Heart left ventricle (tissue), 16 donors: ENCODE results near the gene FOXJ3. TPM values are rescaled to one million over a fixed set of nuclear protein-coding genes. Genes with fewer than 3 reads are reported as not detected.

Source experiments
- ATAC-seq, 4 donors: fragments of 200-7000 bp; cut with Tn5 transposase; one replicate each; pipeline ENCODE4 v1.9.1; 2020 to 2022; ENCODE audit warnings: moderate library complexity in 4 of 4, mild to moderate bottlenecking in 3 of 4, moderate number of reproducible peaks in 1 of 4
- DNase-seq, 5 donors: peaks; one replicate each; pipeline ENCODE4 v3.0.0-alpha.2; 2020
- H3K27ac ChIP-seq, 12 donors: fragments of 200-600 bp; sonication (generic) in 4 of 12; one replicate each; pipeline versions ENCODE4 v1.5.0 to v1.8.0; 2016 to 2022; ENCODE audit warnings: mild to moderate bottlenecking in 2 of 12
- H3K27me3 ChIP-seq, 9 donors: fragments of 200-600 bp; sonication (generic) in 2 of 9; one replicate each; pipeline versions ENCODE4 v1.5.1 to v1.8.0; 2016 to 2022; ENCODE audit warnings: mild to moderate bottlenecking in 3 of 9
- H3K36me3 ChIP-seq, 9 donors: fragments of 200-600 bp; sonication (generic) in 2 of 9; one replicate each; pipeline versions ENCODE4 v1.5.0 to v1.8.0; 2018 to 2022; ENCODE audit warnings: mild to moderate bottlenecking in 2 of 9
- H3K4me1 ChIP-seq, 12 donors: fragments of 200-600 bp; sonication (generic) in 4 of 12; one replicate each; pipeline versions ENCODE4 v1.5.0 to v1.8.0; 2016 to 2022; ENCODE audit warnings: mild to moderate bottlenecking in 3 of 12
- H3K4me3 ChIP-seq, 12 donors: fragments of 200-600 bp; sonication (generic) in 4 of 12; one replicate each; pipeline versions ENCODE4 v1.5.0 to v1.8.0; 2017 to 2022; ENCODE audit warnings: mild to moderate bottlenecking in 9 of 12, moderate library complexity in 4 of 12
- H3K9me3 ChIP-seq, 12 donors: fragments of 200-600 bp; sonication (generic) in 4 of 12; one replicate each; pipeline versions ENCODE4 v1.5.0 to v1.8.0; 2016 to 2022; ENCODE audit warnings: mild to moderate bottlenecking in 1 of 12
- CTCF ChIP-seq, 12 donors: fragments of 200-600 bp; sonication (generic) in 4 of 12; IDR thresholded peaks; one replicate each; pipeline versions ENCODE4 v1.5.0 to v1.8.0; 2018 to 2022; ENCODE audit warnings: antibody characterized with exemption in 12 of 12, mild to moderate bottlenecking in 5 of 12
- POLR2A ChIP-seq, 2 donors: fragments of 450-650 bp; IDR thresholded peaks; one replicate each; pipeline ENCODE4 v1.6.1; 2017; ENCODE audit warnings: antibody characterized with exemption in 2 of 2, mild to moderate bottlenecking in 2 of 2, moderate library complexity in 2 of 2
- WGBS, 4 donors: extraction: QIAGEN DNeasy Blood & Tissue Kit in 2 of 4; methylation state at CpG; one replicate each; pipeline versions ENCODE4 v1.1.5 to v1.1.7; 2013 to 2018; 5-methylcytosine and 5-hydroxymethylcytosine counted together
- intact Hi-C, 10 donors: fragments of 100-400 bp; cut with DNase I; formaldehyde crosslinking; loops; one replicate each; pipeline versions ENCODE4 v1.11.1 to v1.14.2; 2022
- polyA plus RNA-seq, 2 donors: library from polyadenylated mRNA; stranded (reverse); fragments of 200-250 nt; gene quantifications; one replicate each; pipeline ENCODE4 v1.2.3, GENCODE V29; 2013
- total RNA-seq, 9 donors: library from RNA; depleted of rRNA in 2 of 9; stranded (reverse); fragments of >200 nt in 2 of 9; fragmentation: NEBNext Ultra II Directional in 3 of 9; extraction: Animal tissue kit (Norgen Biotek cat#: 25700) in 3 of 9; gene quantifications; one replicate each; pipeline versions ENCODE4 v1.1.0 to v1.2.4, GENCODE V29; 2016 to 2023
- donor health status: ischemic (EF 13 %, LVEDD 7.1; RV severe dilation, severe dysfunction).
- donor health status: healthy with polysubstance abuse.
- donor health status: DM: no; HTN: yes; CAD: no.
- donor health status: DM: no; HTN: no; CAD: no.
- donor health status: ischemic (EF 25% LVEDD 6.9; RV normal size, moderate dysfunction).
- donor health status: ischemic (EF 25% LVEDD 5.7; RV mildly dilated, moderate dysfunction).
- donor health status: healthy.
- donor health status: DM: yes; HTN: yes; CAD: no.
- donor health status: ischemic (EF 35%, LVEDD 5.7; RV mildly dilated, moderate dysfunction).
- donor health status: nonischemic (EF 11% LVEDD 7.7; RV severe dilation, severe dysfunction).
- donor health status: DM: yes; HTN: yes; CAD: no.
- donor health status: PGD.
- donor health status: ischemic (EF 29% LVEDD 5.4; RV normal size, mild dysfunction).
- donor health status: nonischemic (EF 23%, LVEDD 6.1; RV moderate dilation, normal function).

Gene FOXJ3
- total and polyA plus RNA-seq, 11 donors = 10.8 to 48.8 (median 36.4) TPM

GRCh38 chr1:42138586-42138985 lies 196.4 kb downstream of the FOXJ3 start:
- Histone ChIP-seq H3K27ac (no peak overlapping the region), H3K4me1 (no peaks in the 10 kb centered on the region), H3K36me3 (no peaks in the 10 kb centered on the region), H3K4me3 (no peak overlapping the region), H3K27me3 (peaks cover 0 to 16% (median 0%) of the 10 kb centered on the region in 9 donors), H3K9me3 (no peaks in the 10 kb centered on the region)
- DNase-seq = no peak
- ATAC-seq = no peak
- WGBS, 4 donors = 83 to 92% (median 90%) methylated on average over 4 of the region's 4 CpGs
- intact Hi-C loops = no loop called here
- TF ChIP-seq POLR2A (IDR thresholded peaks at IDR 0.05) (no peak), CTCF (IDR thresholded peaks at IDR 0.05) (no peak)

DNA sequence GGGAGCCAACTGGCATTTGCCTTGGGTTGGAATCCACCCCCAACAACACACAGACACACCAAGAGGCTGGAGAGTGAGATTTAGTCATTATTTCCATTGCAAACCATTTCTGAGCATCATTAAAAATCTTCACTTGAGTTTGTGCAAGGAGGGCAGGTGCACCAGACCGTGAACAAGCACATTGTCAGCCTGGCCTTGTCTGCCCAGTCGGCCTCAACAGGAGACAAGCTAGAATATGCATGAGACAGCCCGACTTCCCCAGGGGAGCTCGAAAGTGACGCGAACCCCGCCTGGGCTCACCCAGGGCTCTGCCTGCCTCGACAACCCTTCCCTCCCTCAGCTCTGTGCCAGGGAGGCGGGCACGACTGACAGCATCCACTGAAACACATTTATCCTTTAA lies 197.3 kb downstream of the FOXJ3 start:
- H3K9me3 ChIP-seq = no peaks in the 10 kb centered on the region
- intact Hi-C loops = no loop called here
- no peaks in the 10 kb centered on the region for H3K4me1 ChIP-seq
- 68 to 80% (median 69%) methylated on average over 8 to 10 of the region's 10 CpGs for WGBS, 4 donors
- DNase-seq = no peak
- no peak overlapping the region for H3K4me3 ChIP-seq
- no peak for ATAC-seq
- no peaks in the 10 kb centered on the region for H3K36me3 ChIP-seq
- TF ChIP-seq CTCF (IDR thresholded peaks at IDR 0.05) (no peak), POLR2A (IDR thresholded peaks at IDR 0.05) (no peak)
- H3K27me3 ChIP-seq = peaks cover 0 to 10% (median 0%) of the 10 kb centered on the region in 9 donors
- no peak overlapping the region for H3K27ac ChIP-seq

DNA sequence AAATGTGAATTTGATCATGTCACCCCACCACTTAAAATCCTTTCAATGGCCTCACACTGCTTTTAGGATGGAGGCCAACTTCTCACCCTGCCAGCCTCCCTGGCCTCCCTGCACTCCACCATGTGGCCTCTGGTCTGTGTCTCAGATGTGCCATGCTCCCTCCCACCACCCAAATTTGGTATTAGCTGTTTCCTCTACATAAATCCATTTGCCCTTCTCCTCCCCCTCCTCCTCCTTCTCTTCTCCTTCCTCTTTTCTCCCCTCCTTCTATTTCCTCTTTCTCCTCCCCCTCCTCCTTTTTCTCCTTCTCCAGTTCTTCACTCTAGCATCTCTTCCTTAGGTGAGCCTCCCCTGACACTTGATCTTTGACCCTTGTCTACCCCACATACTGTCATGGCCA lies 198.6 kb downstream of the FOXJ3 start:
- no peak overlapping the region for H3K4me3 ChIP-seq
- DNase-seq (no peak), ATAC-seq (no peak)

DNA sequence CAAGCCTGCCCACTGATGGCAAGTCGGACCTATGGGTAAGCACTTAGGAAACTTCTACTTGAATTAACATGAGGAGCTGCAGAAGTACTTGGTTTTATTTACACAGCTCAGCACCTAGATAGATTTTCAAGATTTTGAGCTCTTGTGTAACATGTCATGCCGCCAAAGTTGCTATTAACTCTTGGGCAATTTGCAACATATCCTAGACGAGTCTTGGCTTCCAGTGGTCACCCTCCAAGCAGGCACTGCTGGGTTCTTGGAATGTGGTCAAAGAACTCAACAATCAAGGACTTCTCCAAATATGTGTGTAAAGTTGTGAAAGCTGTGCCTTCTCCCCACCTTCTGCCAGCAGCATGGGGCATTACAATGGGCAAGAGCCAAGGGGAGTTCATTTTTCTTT lies 199.6 kb downstream of the FOXJ3 start:
- DNase-seq (no peak), ATAC-seq (no peak)
- H3K27me3 ChIP-seq = peaks cover 0 to 6% (median 0%) of the 10 kb centered on the region in 9 donors
- 64 to 78% (median 72%) methylated on average over 2 to 3 of the region's 3 CpGs for WGBS, 4 donors
- intact Hi-C loops = no loop called here
- no peak overlapping the region for H3K4me3 ChIP-seq
- no peaks in the 10 kb centered on the region for H3K4me1 ChIP-seq
- H3K36me3 ChIP-seq = no peaks in the 10 kb centered on the region
- no peaks in the 10 kb centered on the region for H3K9me3 ChIP-seq
- H3K27ac ChIP-seq = no peak overlapping the region
- TF ChIP-seq POLR2A (IDR thresholded peaks at IDR 0.05) = no peak

More for the DNA sequence above, 198.6 kb downstream of the FOXJ3 start:
- Histone ChIP-seq H3K27me3 (peaks cover 0 to 6% (median 0%) of the 10 kb centered on the region in 9 donors), H3K36me3 (no peaks in the 10 kb centered on the region), H3K27ac (no peak overlapping the region), H3K4me1 (no peaks in the 10 kb centered on the region), H3K9me3 (no peaks in the 10 kb centered on the region)
- intact Hi-C loops = no loop called here
- TF ChIP-seq CTCF (IDR thresholded peaks at IDR 0.05) = no peak
- TF ChIP-seq POLR2A (IDR thresholded peaks at IDR 0.05) = no peak

DNA sequence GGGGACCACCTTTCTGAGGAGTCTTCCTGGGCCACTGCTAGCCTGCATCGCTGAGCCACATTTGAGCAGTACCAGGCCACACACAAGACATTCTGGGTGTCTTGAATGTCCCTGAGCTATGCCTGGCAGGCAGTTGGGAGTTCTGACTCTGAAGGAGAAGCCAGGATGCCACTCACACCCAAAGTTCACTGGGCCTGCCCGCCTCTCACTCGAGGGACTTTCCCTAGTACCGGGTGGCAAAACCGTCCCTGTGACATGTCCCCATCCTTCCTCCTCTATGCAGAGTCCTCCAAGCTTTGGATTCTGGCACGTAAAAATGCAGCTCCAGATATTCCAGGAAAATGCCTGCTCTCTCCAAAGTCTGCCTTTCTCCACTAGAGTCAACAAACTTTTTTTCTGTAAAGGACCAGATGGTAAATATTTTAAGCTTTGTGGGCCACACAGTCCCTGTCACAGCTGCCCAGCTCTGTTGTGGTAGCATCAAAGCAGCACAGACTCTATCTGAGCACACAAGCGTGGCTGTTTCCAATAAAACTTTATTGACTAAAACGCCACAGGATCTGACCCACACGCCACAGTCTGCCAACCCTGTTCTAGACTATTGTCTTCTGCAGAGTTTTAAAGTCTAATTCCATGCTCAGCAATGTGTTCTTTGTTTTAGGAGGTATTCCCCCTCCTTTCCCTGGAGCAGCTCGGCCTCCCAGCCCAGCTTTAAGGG lies 201.1 kb downstream of the FOXJ3 start:
- ATAC-seq = no peak
- peaks cover 0 to 5% (median 0%) of the 10 kb centered on the region in 9 donors for H3K27me3 ChIP-seq
- no peak overlapping the region for H3K27ac ChIP-seq
- H3K36me3 ChIP-seq = no peaks in the 10 kb centered on the region
- no peak overlapping the region for H3K4me3 ChIP-seq
- intact Hi-C loops = no loop called here
- H3K4me1 ChIP-seq = no peaks in the 10 kb centered on the region
- H3K9me3 ChIP-seq = no peaks in the 10 kb centered on the region
- TF ChIP-seq CTCF (IDR thresholded peaks at IDR 0.05) = no peak
- no peak for TF ChIP-seq POLR2A (IDR thresholded peaks at IDR 0.05)
- no peak for DNase-seq
- 85 to 93% (median 89%) methylated on average over 10 of the region's 10 CpGs for WGBS, 4 donors
